Calu3 (cell line): ENCODE measurements around the gene MISP3. TPM values are rescaled to one million over a fixed set of nuclear protein-coding genes. Genes with fewer than 3 reads are reported as not detected.

ENCODE experiments used
- BruUV-seq: library from RNA; stranded (reverse); fragments of 400-500 nt; replicated peaks from 2 replicates; lab custom pipeline; 2021; lab: Mats Ljungman, UMichigan
- CTCF ChIA-PET: fragments of 300-600 bp; sonication (Branson Sonifier 250); formaldehyde crosslinking; loops from one replicate; lab custom pipeline; 2022; ENCODE audit warnings: antibody characterized with exemption; lab: Charles Lee
- DNase-seq: peaks from one replicate; pipeline ENCODE4 v3.0.0; 2022
- H3K27ac Mint-ChIP-seq: one replicate; pipeline ENCODE4 v1.8.0; 2022; ENCODE audit warnings: mixed read lengths; ENCODE audit not compliant: unreplicated experiment
- H3K27me3 Mint-ChIP-seq: one replicate; pipeline ENCODE4 v1.8.0; 2022; ENCODE audit warnings: mixed read lengths; ENCODE audit not compliant: unreplicated experiment
- H3K36me3 Mint-ChIP-seq: one replicate; pipeline ENCODE4 v1.8.0; 2022; ENCODE audit warnings: mild to moderate bottlenecking, moderate library complexity, mixed read lengths; ENCODE audit not compliant: insufficient read depth, unreplicated experiment
- H3K4me1 Mint-ChIP-seq: one replicate; pipeline ENCODE4 v1.8.0; 2022; ENCODE audit warnings: mild to moderate bottlenecking, low read depth, mixed read lengths; ENCODE audit not compliant: unreplicated experiment
- H3K4me3 Mint-ChIP-seq: one replicate; pipeline ENCODE4 v1.8.0; 2022; ENCODE audit warnings: mild to moderate bottlenecking, low read depth, moderate library complexity, mixed read lengths; ENCODE audit not compliant: unreplicated experiment
- H3K9me3 Mint-ChIP-seq: one replicate; pipeline ENCODE4 v1.8.0; 2022; ENCODE audit warnings: low read depth, mixed read lengths; ENCODE audit not compliant: unreplicated experiment
- intact Hi-C: fragments of 100-400 bp; cut with micrococcal nuclease; formaldehyde crosslinking; loops from one replicate; pipeline ENCODE4 v1.10.0; 2022; ENCODE audit not compliant: unreplicated experiment
- total RNA-seq: library from RNA; stranded (reverse); gene quantifications from 2 replicates; pipeline ENCODE4 v1.2.3, GENCODE V29; 2022
- TF ChIP-seq, protein P1 (sequence below): fragments of 200-600 bp; IDR thresholded peaks from one replicate; pipeline ENCODE4 v1.8.0; 2022; ENCODE audit warnings: antibody characterized with exemption; ENCODE audit not compliant: unreplicated experiment

The MISP3 gene
- total RNA-seq, 1 experiment from 2014 or later: 4.2 TPM

DNA sequence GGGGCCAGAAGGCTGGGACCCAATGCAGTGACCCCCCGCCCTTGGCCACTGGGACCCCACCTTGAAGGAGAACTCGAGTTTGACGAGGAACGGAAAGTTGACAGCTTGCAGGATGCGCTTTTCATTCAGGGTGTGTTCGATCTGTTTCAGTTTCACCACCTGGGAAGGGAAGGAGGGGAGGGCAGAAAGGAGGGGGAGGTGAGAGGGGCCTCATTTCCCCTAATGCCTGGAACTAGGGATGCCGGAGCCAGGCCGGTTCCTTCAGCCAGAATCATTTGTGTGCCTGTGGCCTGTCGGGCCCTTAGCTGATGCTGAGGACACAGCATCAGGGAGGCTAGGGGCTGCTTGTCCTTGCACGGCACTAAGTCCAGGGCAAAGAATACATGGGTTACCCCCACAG, 30.2 kb downstream of the MISP3 start:
- no peak for DNase-seq
- Mint-ChIP-seq H3K4me1 (no peaks in the 10 kb centered on the region), H3K9me3 (no peaks in the 10 kb centered on the region), H3K27me3 (no peaks in the 10 kb centered on the region), H3K4me3 (no peak overlapping the region), H3K27ac (no peak overlapping the region), H3K36me3 (peaks cover 5% of the 10 kb centered on the region)
- TF ChIP-seq, protein P1, sequence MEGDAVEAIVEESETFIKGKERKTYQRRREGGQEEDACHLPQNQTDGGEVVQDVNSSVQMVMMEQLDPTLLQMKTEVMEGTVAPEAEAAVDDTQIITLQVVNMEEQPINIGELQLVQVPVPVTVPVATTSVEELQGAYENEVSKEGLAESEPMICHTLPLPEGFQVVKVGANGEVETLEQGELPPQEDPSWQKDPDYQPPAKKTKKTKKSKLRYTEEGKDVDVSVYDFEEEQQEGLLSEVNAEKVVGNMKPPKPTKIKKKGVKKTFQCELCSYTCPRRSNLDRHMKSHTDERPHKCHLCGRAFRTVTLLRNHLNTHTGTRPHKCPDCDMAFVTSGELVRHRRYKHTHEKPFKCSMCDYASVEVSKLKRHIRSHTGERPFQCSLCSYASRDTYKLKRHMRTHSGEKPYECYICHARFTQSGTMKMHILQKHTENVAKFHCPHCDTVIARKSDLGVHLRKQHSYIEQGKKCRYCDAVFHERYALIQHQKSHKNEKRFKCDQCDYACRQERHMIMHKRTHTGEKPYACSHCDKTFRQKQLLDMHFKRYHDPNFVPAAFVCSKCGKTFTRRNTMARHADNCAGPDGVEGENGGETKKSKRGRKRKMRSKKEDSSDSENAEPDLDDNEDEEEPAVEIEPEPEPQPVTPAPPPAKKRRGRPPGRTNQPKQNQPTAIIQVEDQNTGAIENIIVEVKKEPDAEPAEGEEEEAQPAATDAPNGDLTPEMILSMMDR: no peak
- CTCF ChIA-PET: no interaction called here
- BruUV-seq: no TSS peak
- intact Hi-C loops: no loop called here

DNA sequence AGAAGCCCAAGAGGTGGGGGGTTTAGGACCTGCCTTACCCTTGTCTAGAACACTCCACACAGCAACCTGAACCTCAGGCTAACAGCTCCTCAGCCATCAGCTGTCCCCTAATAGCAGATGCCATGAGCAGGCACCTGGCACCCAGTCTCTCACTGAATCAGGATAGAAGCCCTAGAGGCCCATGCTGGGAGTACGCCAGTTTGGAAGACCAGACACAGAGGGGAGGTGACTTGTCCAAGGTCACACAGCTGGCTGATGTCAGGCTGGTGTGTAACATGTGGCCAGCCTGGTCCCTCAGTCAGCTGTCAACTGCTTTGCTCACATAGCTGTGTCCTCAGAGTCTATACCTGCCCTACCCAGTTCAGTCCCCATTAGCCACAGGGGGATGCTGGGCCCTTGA, 30.7 kb downstream of the MISP3 start:
- intact Hi-C loops: no loop called here
- H3K27ac Mint-ChIP-seq: no peak overlapping the region
- H3K4me3 Mint-ChIP-seq: no peak overlapping the region
- H3K36me3 Mint-ChIP-seq: peaks cover 5% of the 10 kb centered on the region
- no TSS peak for BruUV-seq
- CTCF ChIA-PET: interaction anchor here (0.7 kb wide), 1 partner anchor 1258 kb away, joined by 6 read pairs; no protein-coding TSS in a partner anchor
- TF ChIP-seq, protein P1: no peak
- no peaks in the 10 kb centered on the region for H3K27me3 Mint-ChIP-seq
- DNase-seq: no peak
- H3K9me3 Mint-ChIP-seq: no peaks in the 10 kb centered on the region
- H3K4me1 Mint-ChIP-seq: no peaks in the 10 kb centered on the region

DNA sequence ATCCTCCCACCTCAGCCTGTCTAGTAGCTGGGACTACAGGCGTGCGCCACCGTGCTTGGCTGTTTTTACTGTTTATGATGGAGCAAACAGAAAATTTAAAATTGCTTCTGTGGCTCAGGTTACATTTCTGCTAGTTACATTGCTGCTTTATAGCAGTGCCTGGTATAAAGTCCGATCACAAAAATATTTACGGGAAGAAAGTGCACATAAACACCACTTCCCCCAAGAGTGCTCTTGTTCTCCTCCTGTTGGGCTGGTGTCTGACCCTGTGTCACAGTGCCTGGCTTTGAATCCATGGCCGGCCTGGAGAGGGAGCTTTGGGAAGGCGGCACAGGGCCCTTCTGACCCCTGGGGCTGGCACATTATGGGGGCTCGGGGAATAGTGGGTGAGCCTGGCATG, 33.1 kb downstream of the MISP3 start:
- Mint-ChIP-seq H3K4me1 (no peaks in the 10 kb centered on the region), H3K9me3 (no peaks in the 10 kb centered on the region), H3K4me3 (no peak overlapping the region), H3K27ac (no peak overlapping the region), H3K36me3 (peaks cover 11% of the 10 kb centered on the region), H3K27me3 (no peaks in the 10 kb centered on the region)
- BruUV-seq: no TSS peak
- CTCF ChIA-PET: no interaction called here
- TF ChIP-seq, protein P1: no peak
- intact Hi-C loops: no loop called here
- no peak for DNase-seq

DNA sequence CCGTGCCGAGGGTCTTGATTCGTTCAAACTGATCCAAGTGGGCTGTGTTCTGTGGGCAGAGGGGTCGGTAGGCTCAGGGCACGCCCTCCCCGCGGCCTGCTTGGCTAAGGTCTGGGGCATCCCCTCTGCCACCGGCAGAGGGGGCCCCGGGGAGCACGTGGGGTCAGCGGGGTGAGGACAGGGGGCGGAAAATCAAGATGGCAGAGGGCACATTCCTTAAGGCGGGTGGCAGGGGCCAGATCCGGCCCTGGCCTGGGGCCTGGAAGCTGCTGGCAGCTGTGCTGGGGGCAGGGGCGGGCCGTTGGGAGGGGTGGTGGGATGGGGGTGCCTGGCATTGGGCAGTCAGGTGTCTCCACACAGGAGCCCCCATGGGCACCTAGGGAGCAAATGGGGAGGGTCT, 34.3 kb downstream of the MISP3 start:
- H3K27me3 Mint-ChIP-seq: no peaks in the 10 kb centered on the region
- no peak overlapping the region for H3K4me3 Mint-ChIP-seq
- no TSS peak for BruUV-seq
- TF ChIP-seq, protein P1: no peak
- no peaks in the 10 kb centered on the region for H3K4me1 Mint-ChIP-seq
- CTCF ChIA-PET: no interaction called here
- peaks cover 9% of the 10 kb centered on the region for H3K36me3 Mint-ChIP-seq
- no peak for DNase-seq
- H3K27ac Mint-ChIP-seq: no peak overlapping the region
- intact Hi-C loops: no loop called here
- no peaks in the 10 kb centered on the region for H3K9me3 Mint-ChIP-seq
